Endothelial cell of umbilical vein (primary cell): ENCODE data around the gene COL6A2. TPM values are rescaled to one million over a fixed set of nuclear protein-coding genes. Genes with fewer than 3 reads are reported as not detected.

ENCODE experiments used
- BruUV-seq: library from RNA; stranded (reverse); fragments of 400-500 nt; replicated peaks from 2 replicates; lab custom pipeline; 2021; lab: Mats Ljungman, UMichigan
- CTCF ChIA-PET: fragments of 300-600, 350-600 bp; sonication (Branson Sonifier 250); formaldehyde crosslinking; loops from one replicate; lab custom pipeline; 2021; ENCODE audit warnings: antibody characterized with exemption, inconsistent platforms; lab: Charles Lee
- POLR2A ChIA-PET: fragments of 300-600, 350-600 bp; sonication (Branson Sonifier 250); formaldehyde crosslinking; loops from one replicate; lab custom pipeline; 2021; ENCODE audit warnings: antibody characterized with exemption, inconsistent platforms; lab: Charles Lee
- DNase-seq: peaks from one replicate; pipeline ENCODE4 v3.0.0-alpha.2; 2011; ENCODE audit warnings: low read depth, low spot score
- FAIRE-seq: peaks from 2 replicates; lab custom pipeline; 2011; peaks lifted over from hg19 to GRCh38; lab: Jason Lieb, UNC
- H2AFZ ChIP-seq: 2 replicates; pipeline ENCODE4 v1.6.0; 2012; ENCODE audit warnings: low read depth, low read length, control low read depth, inconsistent platforms
- H3K27ac ChIP-seq: 2 replicates; pipeline ENCODE4 v1.5.1; 2011; ENCODE audit warnings: low read depth, mild to moderate bottlenecking, control low read depth, low read length, moderate library complexity; ENCODE audit not compliant: insufficient read depth
- H3K27me3 ChIP-seq, 2 experiments: 2 replicates each; pipeline versions ENCODE4 v1.6.0 to v1.6.1; 2011; ENCODE audit warnings: low read length in 2 of 2, mixed read lengths in 1 of 2; ENCODE audit not compliant: control insufficient read depth in 2 of 2, insufficient read depth in 2 of 2
- H3K36me3 ChIP-seq, 2 experiments: 2 replicates in 1 of 2; 3 replicates in 1 of 2; pipeline ENCODE4 v1.5.1; 2011; ENCODE audit warnings: low read length in 2 of 2, mild to moderate bottlenecking in 1 of 2, moderate library complexity in 1 of 2; ENCODE audit not compliant: control insufficient read depth in 2 of 2, insufficient read depth in 2 of 2; ENCODE audit errors: extremely low read depth in 1 of 2
- H3K4me1 ChIP-seq: 3 replicates; pipeline ENCODE4 v1.5.1; 2011; ENCODE audit warnings: mild to moderate bottlenecking, low read length; ENCODE audit not compliant: control insufficient read depth, insufficient read depth; ENCODE audit errors: extremely low read depth
- H3K4me2 ChIP-seq: 2 replicates; pipeline ENCODE4 v1.6.1; 2011; ENCODE audit warnings: low read length, control low read depth, mixed read lengths; ENCODE audit not compliant: insufficient read depth
- H3K4me3 ChIP-seq, 3 experiments: fragments of 200-600 bp in 1 of 3; sonication (generic), shearing (Covaris generic) in 1 of 3; replicated peaks in 1 of 3; 2 replicates each; pipeline ENCODE4 v1.5.1; 2011 to 2016; ENCODE audit warnings: control low read depth in 3 of 3, low read length in 3 of 3, mild to moderate bottlenecking in 2 of 3, inconsistent platforms in 1 of 3, low read depth in 1 of 3, moderate library complexity in 1 of 3; ENCODE audit not compliant: insufficient read depth in 1 of 3
- H3K79me2 ChIP-seq: 2 replicates; pipeline ENCODE4 v1.6.0; 2012; ENCODE audit warnings: low read length, inconsistent platforms; ENCODE audit not compliant: control insufficient read depth, insufficient read depth
- H3K9ac ChIP-seq: replicated peaks from 2 replicates; pipeline ENCODE3; 2011; ENCODE audit warnings: low read length, control low read depth; ENCODE audit not compliant: insufficient read depth; ENCODE audit errors: extremely low read depth
- H3K9me1 ChIP-seq: replicated peaks from 3 replicates; pipeline ENCODE4 v1.6.0; 2011; ENCODE audit warnings: mild to moderate bottlenecking, low read length; ENCODE audit not compliant: control insufficient read depth, insufficient read depth; ENCODE audit errors: extremely low read depth
- H3K9me3 ChIP-seq: replicated peaks from 2 replicates; pipeline ENCODE4 v1.5.1; 2012; ENCODE audit warnings: low read length, inconsistent platforms; ENCODE audit not compliant: control insufficient read depth, insufficient read depth
- H4K20me1 ChIP-seq: replicated peaks from 2 replicates; pipeline ENCODE3; 2011; ENCODE audit warnings: mild to moderate bottlenecking, low read length; ENCODE audit not compliant: control insufficient read depth, insufficient read depth; ENCODE audit errors: extremely low read depth
- EZH2 ChIP-seq: IDR thresholded peaks from 2 replicates; pipeline ENCODE4 v1.6.1; 2012; ENCODE audit warnings: borderline replicate concordance, low read depth, mild to moderate bottlenecking, moderate library complexity, low read length, inconsistent platforms; ENCODE audit not compliant: severe bottlenecking
- FOS ChIP-seq: IDR thresholded peaks from 2 replicates; pipeline ENCODE4 v1.6.1; 2011; ENCODE audit warnings: mild to moderate bottlenecking, low read length, moderate library complexity, borderline replicate concordance; ENCODE audit not compliant: insufficient read depth
- GATA2 ChIP-seq: IDR thresholded peaks from 2 replicates; pipeline ENCODE4 v1.7.0; 2011; ENCODE audit warnings: low read depth, mild to moderate bottlenecking, moderate library complexity, mixed read lengths, low read length; ENCODE audit not compliant: insufficient read length, insufficient read depth
- JUN ChIP-seq: IDR thresholded peaks from 2 replicates; pipeline ENCODE4 v1.6.1; 2011; ENCODE audit warnings: borderline replicate concordance, low read depth; ENCODE audit not compliant: insufficient read length, insufficient read depth
- MYC ChIP-seq: IDR thresholded peaks from one replicate; pipeline ENCODE4 v1.6.1; 2011; ENCODE audit warnings: mild to moderate bottlenecking, low read depth, low read length
- POLR2A ChIP-seq: IDR thresholded peaks from 2 replicates; pipeline ENCODE4 v1.6.1; 2012; ENCODE audit warnings: low read depth, mild to moderate bottlenecking, control low read depth, low read length
- POLR2AphosphoS5 ChIP-seq: IDR thresholded peaks from 2 replicates; pipeline ENCODE4 v1.6.1; 2012; ENCODE audit warnings: low read depth, mild to moderate bottlenecking, control low read depth, low read length, moderate library complexity; ENCODE audit not compliant: insufficient read depth
- dilution Hi-C: fragments of 300-500 bp; cut with MboI; formaldehyde crosslinking; loops from one replicate; pipeline ENCODE4 v1.15.0; 2019; ENCODE audit warnings: low sequenced_read_pairs; ENCODE audit not compliant: extremely low pct_ligation_motif_present
- intact Hi-C: fragments of 100-400 bp; cut with micrococcal nuclease; formaldehyde crosslinking; loops from one replicate; pipeline ENCODE4 v1.10.0; 2022
- polyA plus RNA-seq, 4 experiments: library from polyadenylated mRNA; depleted of rRNA in 3 of 4; stranded (reverse) in 3 of 4; unstranded in 1 of 4; fragments of >200 nt; gene quantifications; 2 replicates each; pipeline versions ENCODE4 v1.2.1 to v1.2.3, GENCODE V29; 2011 to 2012; ENCODE audit warnings: missing spikeins in 1 of 4
- total RNA-seq: library from RNA; stranded (reverse); gene quantifications from 2 replicates; pipeline ENCODE4 v1.2.3, GENCODE V29; 2021
- TF ChIP-seq, protein P1 (sequence below), 2 donors: IDR thresholded peaks; 1 replicate in 1 of 2; 2 replicates in 1 of 2; pipeline ENCODE4 v1.5.1; 2011; ENCODE audit warnings: low read length in 2 of 2, mild to moderate bottlenecking in 2 of 2, moderate library complexity in 2 of 2, control low read depth in 1 of 2, inconsistent platforms in 1 of 2, low read depth in 1 of 2; ENCODE audit not compliant: insufficient read depth in 1 of 2; ENCODE audit errors: extremely low read depth in 1 of 2
- TF ChIP-seq, protein P2 (sequence below): IDR thresholded peaks from 2 replicates; pipeline ENCODE4 v1.6.1; 2011; ENCODE audit not compliant: insufficient read depth, insufficient read length

Gene COL6A2
- total and polyA plus RNA-seq, 2 donors (not counting 3 experiments of a cell fraction or from before 2014, with no cell fraction given) = 3.4 to 6.1 TPM

DNA sequence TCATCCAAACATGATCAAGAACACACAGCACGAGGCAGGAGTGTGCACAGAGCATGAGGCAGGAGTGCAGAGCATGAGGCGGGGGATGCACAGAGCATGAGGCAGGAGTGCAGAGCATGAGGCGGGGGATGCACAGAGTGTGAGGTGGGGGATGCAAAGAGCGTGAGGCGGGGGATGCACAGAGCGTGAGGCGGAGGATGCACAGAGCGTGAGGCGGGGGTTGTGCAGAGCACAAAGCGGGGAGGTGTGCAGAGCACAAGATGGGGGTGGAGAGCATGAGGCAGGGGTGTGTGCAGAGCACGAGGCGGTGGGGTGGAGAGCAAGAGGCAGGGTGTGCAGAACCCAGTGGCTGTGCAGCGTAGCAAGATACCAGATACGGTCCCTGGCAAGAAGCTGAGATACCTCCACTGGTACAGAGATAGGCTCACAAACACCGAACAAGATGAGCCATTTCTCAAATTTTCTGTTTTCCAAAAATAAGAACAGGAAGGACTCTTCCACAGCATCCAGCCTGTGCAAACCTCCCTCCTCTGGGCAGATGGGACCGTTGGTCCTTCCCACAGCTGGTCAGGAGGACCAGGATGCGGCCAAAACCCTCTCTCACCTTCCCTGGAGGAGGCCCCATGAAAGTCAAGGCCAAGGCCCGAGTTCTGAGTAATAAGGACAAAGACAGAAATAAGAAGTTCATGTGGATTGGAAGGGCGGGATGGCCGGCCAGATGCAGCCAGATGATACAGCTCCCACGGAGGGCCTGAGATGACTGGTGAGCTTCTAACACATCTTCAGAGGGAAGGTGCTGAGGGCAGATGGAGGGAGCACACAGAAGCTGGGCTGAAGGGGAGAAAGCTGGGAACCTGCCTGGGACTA, 74.3 kb downstream of the COL6A2 start:
- Histone ChIP-seq H3K9ac (no peak overlapping the region), H3K4me2 (no peak overlapping the region), H3K27ac (no peak overlapping the region), H3K9me3 (no peaks in the 10 kb centered on the region), H3K4me1 (no peaks in the 10 kb centered on the region), H2AFZ (no peak overlapping the region), H3K4me3 (no peak overlapping the region), H4K20me1 (no peaks in the 10 kb centered on the region), H3K9me1 (no peaks in the 10 kb centered on the region), H3K36me3 (no peaks in the 10 kb centered on the region), H3K27me3 (peaks cover 2 to 11% of the 10 kb centered on the region in 2 experiments), H3K79me2 (no peaks in the 10 kb centered on the region)
- CTCF ChIA-PET = interaction anchor here (0.8 to 1.2 kb wide), 3 partner anchors 12 to 29 kb away, joined by 3 to 4 read pairs (median 3); no protein-coding TSS in a partner anchor
- DNase-seq (no peak), FAIRE-seq (no peak)
- intact Hi-C loops (no loop called here), dilution Hi-C loops (no loop called here)
- TF ChIP-seq POLR2A (no peak), EZH2 (no peak), POLR2AphosphoS5 (no peak), JUN (no peak), FOS (no peak), GATA2 (no peak), MYC (no peak)
- TF ChIP-seq, protein P1, sequence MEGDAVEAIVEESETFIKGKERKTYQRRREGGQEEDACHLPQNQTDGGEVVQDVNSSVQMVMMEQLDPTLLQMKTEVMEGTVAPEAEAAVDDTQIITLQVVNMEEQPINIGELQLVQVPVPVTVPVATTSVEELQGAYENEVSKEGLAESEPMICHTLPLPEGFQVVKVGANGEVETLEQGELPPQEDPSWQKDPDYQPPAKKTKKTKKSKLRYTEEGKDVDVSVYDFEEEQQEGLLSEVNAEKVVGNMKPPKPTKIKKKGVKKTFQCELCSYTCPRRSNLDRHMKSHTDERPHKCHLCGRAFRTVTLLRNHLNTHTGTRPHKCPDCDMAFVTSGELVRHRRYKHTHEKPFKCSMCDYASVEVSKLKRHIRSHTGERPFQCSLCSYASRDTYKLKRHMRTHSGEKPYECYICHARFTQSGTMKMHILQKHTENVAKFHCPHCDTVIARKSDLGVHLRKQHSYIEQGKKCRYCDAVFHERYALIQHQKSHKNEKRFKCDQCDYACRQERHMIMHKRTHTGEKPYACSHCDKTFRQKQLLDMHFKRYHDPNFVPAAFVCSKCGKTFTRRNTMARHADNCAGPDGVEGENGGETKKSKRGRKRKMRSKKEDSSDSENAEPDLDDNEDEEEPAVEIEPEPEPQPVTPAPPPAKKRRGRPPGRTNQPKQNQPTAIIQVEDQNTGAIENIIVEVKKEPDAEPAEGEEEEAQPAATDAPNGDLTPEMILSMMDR (IDR thresholded peaks at IDR 0.05; ENCODE audit: extremely low read depth in 1 of 2, insufficient read depth in 1 of 2, low read depth in 1 of 2, low read length in 2 of 2) = no peak
- TF ChIP-seq, protein P2, sequence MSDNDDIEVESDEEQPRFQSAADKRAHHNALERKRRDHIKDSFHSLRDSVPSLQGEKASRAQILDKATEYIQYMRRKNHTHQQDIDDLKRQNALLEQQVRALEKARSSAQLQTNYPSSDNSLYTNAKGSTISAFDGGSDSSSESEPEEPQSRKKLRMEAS = no peak
- no TSS peak for BruUV-seq
- POLR2A ChIA-PET = no interaction called here
